Astrocyte (in vitro differentiated cells and primary cell): ENCODE results near the gene LRSAM1. TPM values are rescaled to one million over a fixed set of nuclear protein-coding genes. Genes with fewer than 3 reads are reported as not detected.

ENCODE experiments used
- DNase-seq: peaks from one replicate; pipeline ENCODE4 v3.0.0-alpha.2; 2010; ENCODE audit warnings: low read depth
- FAIRE-seq: peaks from 2 replicates; lab custom pipeline; 2011; peaks lifted over from hg19 to GRCh38; lab: Jason Lieb, UNC
- H2AFZ ChIP-seq: 2 replicates; pipeline ENCODE4 v1.6.0; 2012; ENCODE audit warnings: low read depth, low read length, inconsistent platforms
- H3K27ac ChIP-seq: 2 replicates; pipeline ENCODE4 v1.5.1; 2011; ENCODE audit warnings: low read depth, low read length, inconsistent platforms
- H3K27me3 ChIP-seq: 2 replicates; pipeline ENCODE4 v1.6.0; 2011; ENCODE audit warnings: low read length, inconsistent platforms; ENCODE audit not compliant: insufficient read depth
- H3K36me3 ChIP-seq: 2 replicates; pipeline ENCODE4 v1.5.1; 2011; ENCODE audit warnings: low read length, inconsistent platforms; ENCODE audit not compliant: insufficient read depth
- H3K4me1 ChIP-seq: 2 replicates; pipeline ENCODE4 v1.5.1; 2011; ENCODE audit warnings: low read length, inconsistent platforms; ENCODE audit not compliant: insufficient read depth
- H3K4me2 ChIP-seq: 2 replicates; pipeline ENCODE4 v1.6.0; 2012; ENCODE audit warnings: low read length, inconsistent platforms
- H3K4me3 ChIP-seq: 2 replicates; pipeline ENCODE4 v1.5.1; 2011; ENCODE audit warnings: low read depth, mild to moderate bottlenecking, low read length, inconsistent platforms; ENCODE audit not compliant: insufficient read depth
- H3K79me2 ChIP-seq: 2 replicates; pipeline ENCODE4 v1.6.0; 2012; ENCODE audit warnings: mild to moderate bottlenecking, low read length, inconsistent platforms; ENCODE audit not compliant: insufficient read depth
- H3K9ac ChIP-seq: 2 replicates; pipeline ENCODE4 v1.6.0; 2012; ENCODE audit warnings: mild to moderate bottlenecking, low read length, inconsistent platforms
- H3K9me3 ChIP-seq: 2 replicates; pipeline ENCODE4 v1.5.1; 2012; ENCODE audit warnings: low read depth, mild to moderate bottlenecking, low read length, inconsistent platforms; ENCODE audit not compliant: insufficient read depth
- H4K20me1 ChIP-seq: 2 replicates; pipeline ENCODE4 v1.6.0; 2012; ENCODE audit warnings: low read length, inconsistent platforms; ENCODE audit not compliant: insufficient read depth
- H3K27ac Mint-ChIP-seq: one replicate; pipeline ENCODE4 v1.8.0; 2021; ENCODE audit warnings: mild to moderate bottlenecking, mixed read lengths; ENCODE audit not compliant: unreplicated experiment
- H3K27me3 Mint-ChIP-seq: one replicate; pipeline ENCODE4 v1.8.0; 2021; ENCODE audit warnings: low read depth, mixed read lengths; ENCODE audit not compliant: unreplicated experiment
- H3K36me3 Mint-ChIP-seq: one replicate; pipeline ENCODE4 v1.8.0; 2021; ENCODE audit warnings: low read depth, mixed read lengths; ENCODE audit not compliant: unreplicated experiment
- H3K4me1 Mint-ChIP-seq: one replicate; pipeline ENCODE4 v1.8.0; 2021; ENCODE audit warnings: low read depth, mixed read lengths; ENCODE audit not compliant: unreplicated experiment
- H3K4me3 Mint-ChIP-seq: one replicate; pipeline ENCODE4 v1.8.0; 2021; ENCODE audit warnings: mild to moderate bottlenecking, moderate library complexity, mixed read lengths; ENCODE audit not compliant: unreplicated experiment
- H3K9me3 Mint-ChIP-seq: one replicate; pipeline ENCODE4 v1.8.0; 2021; ENCODE audit warnings: mild to moderate bottlenecking, mixed read lengths; ENCODE audit not compliant: unreplicated experiment
- CTCF ChIP-seq: IDR thresholded peaks from 2 replicates; pipeline ENCODE4 v1.5.1; 2011; ENCODE audit warnings: low read depth, mild to moderate bottlenecking, inconsistent platforms, low read length, moderate library complexity; ENCODE audit not compliant: insufficient read depth
- EZH2 ChIP-seq: IDR thresholded peaks from 2 replicates; pipeline ENCODE4 v1.6.1; 2012; ENCODE audit warnings: mild to moderate bottlenecking, low read length, inconsistent platforms; ENCODE audit not compliant: insufficient read depth
- total RNA-seq: library from RNA; stranded (reverse); gene quantifications from 2 replicates; pipeline ENCODE4 v1.2.1, GENCODE V29; 2021

LRSAM1 gene
- total RNA-seq, 1 donor from 2014 or later, result 18.7 TPM

- TF ChIP-seq CTCF (no peak), EZH2 (no peak)
- peaks cover 3% of the 10 kb centered on the region for H3K9me3 ChIP-seq
- Mint-ChIP-seq H3K27me3 (no peaks in the 10 kb centered on the region), H3K9me3 (no peaks in the 10 kb centered on the region), H3K4me1 (peaks cover 1% of the 10 kb centered on the region), H3K36me3 (peaks cover 2% of the 10 kb centered on the region), H3K4me3 (no peak overlapping the region), H3K27ac (no peak overlapping the region)
- H3K9ac ChIP-seq, result no peak overlapping the region
- H3K27ac ChIP-seq, result no peak overlapping the region
- H4K20me1 ChIP-seq, result no peaks in the 10 kb centered on the region
- no peak overlapping the region for H3K4me3 ChIP-seq
- H3K79me2 ChIP-seq, result peaks cover 8% of the 10 kb centered on the region
- DNase-seq (no peak), FAIRE-seq (no peak)
- no peaks in the 10 kb centered on the region for H3K36me3 ChIP-seq
- no peak overlapping the region for H2AFZ ChIP-seq
- no peaks in the 10 kb centered on the region for H3K27me3 ChIP-seq
- peaks cover 9% of the 10 kb centered on the region for H3K4me1 ChIP-seq
- peak overlapping the region; percentile 5 for H3K4me2 ChIP-seq
Measured at GRCh38 chr9:127418037-127418471, 33.3 kb upstream of the LRSAM1 start.

GRCh38 chr9:127419348-127419747, 32.0 kb upstream of the LRSAM1 start:
- peak overlapping the region; percentile 83 for H3K4me2 ChIP-seq
- DNase-seq, result no peak
- TF ChIP-seq CTCF, result no peak
- TF ChIP-seq EZH2, result no peak
- H3K36me3 Mint-ChIP-seq, result peaks cover 2% of the 10 kb centered on the region
- no peak overlapping the region for H3K27ac ChIP-seq
- H3K9me3 ChIP-seq, result peaks cover 3% of the 10 kb centered on the region
- H3K79me2 ChIP-seq, result peaks cover 10% of the 10 kb centered on the region
- peak overlapping the region; percentile 64 for H2AFZ ChIP-seq
- H3K4me1 Mint-ChIP-seq, result peaks cover 1% of the 10 kb centered on the region
- H3K27me3 ChIP-seq, result no peaks in the 10 kb centered on the region
- H3K27ac Mint-ChIP-seq, result no peak overlapping the region
- peak overlapping the region; percentile 64 for H3K9ac ChIP-seq
- H3K4me3 Mint-ChIP-seq, result no peak overlapping the region
- H3K4me3 ChIP-seq, result peak overlapping the region; percentile 37
- H4K20me1 ChIP-seq, result no peaks in the 10 kb centered on the region
- no peaks in the 10 kb centered on the region for H3K36me3 ChIP-seq
- no peak for FAIRE-seq
- no peaks in the 10 kb centered on the region for H3K27me3 Mint-ChIP-seq
- H3K4me1 ChIP-seq, result peaks cover 10% of the 10 kb centered on the region
- no peaks in the 10 kb centered on the region for H3K9me3 Mint-ChIP-seq

GRCh38 chr9:127421057-127421456, 30.3 kb upstream of the LRSAM1 start:
- H3K27me3 ChIP-seq, result no peaks in the 10 kb centered on the region
- Mint-ChIP-seq H3K36me3 (peaks cover 2% of the 10 kb centered on the region), H3K27me3 (no peaks in the 10 kb centered on the region), H3K27ac (no peak overlapping the region), H3K4me1 (peaks cover 10% of the 10 kb centered on the region), H3K9me3 (no peaks in the 10 kb centered on the region), H3K4me3 (no peak overlapping the region)
- no peak overlapping the region for H3K27ac ChIP-seq
- no peak overlapping the region for H3K4me2 ChIP-seq
- H4K20me1 ChIP-seq, result peaks cover 16% of the 10 kb centered on the region
- peaks cover 27% of the 10 kb centered on the region for H3K79me2 ChIP-seq
- no peak overlapping the region for H2AFZ ChIP-seq
- peaks cover 20% of the 10 kb centered on the region for H3K4me1 ChIP-seq
- H3K36me3 ChIP-seq, result no peaks in the 10 kb centered on the region
- H3K9me3 ChIP-seq, result peaks cover 3% of the 10 kb centered on the region
- H3K4me3 ChIP-seq, result no peak overlapping the region
- DNase-seq (no peak), FAIRE-seq (no peak)
- no peak overlapping the region for H3K9ac ChIP-seq
- TF ChIP-seq EZH2 (no peak), CTCF (no peak)
